NCI-H524 (cell line): Measurements from ENCODE around the gene TLR8.

Experiments
- DNase-seq, 2 experiments: peaks; one replicate each; lab custom pipeline; 2025; lab: John Stamatoyannopoulos, UW

The TLR8 gene

GRCh38 chrX:12966151-12966550 is 59.7 kb downstream of the TLR8 start:
- no peak for DNase-seq

DNA sequence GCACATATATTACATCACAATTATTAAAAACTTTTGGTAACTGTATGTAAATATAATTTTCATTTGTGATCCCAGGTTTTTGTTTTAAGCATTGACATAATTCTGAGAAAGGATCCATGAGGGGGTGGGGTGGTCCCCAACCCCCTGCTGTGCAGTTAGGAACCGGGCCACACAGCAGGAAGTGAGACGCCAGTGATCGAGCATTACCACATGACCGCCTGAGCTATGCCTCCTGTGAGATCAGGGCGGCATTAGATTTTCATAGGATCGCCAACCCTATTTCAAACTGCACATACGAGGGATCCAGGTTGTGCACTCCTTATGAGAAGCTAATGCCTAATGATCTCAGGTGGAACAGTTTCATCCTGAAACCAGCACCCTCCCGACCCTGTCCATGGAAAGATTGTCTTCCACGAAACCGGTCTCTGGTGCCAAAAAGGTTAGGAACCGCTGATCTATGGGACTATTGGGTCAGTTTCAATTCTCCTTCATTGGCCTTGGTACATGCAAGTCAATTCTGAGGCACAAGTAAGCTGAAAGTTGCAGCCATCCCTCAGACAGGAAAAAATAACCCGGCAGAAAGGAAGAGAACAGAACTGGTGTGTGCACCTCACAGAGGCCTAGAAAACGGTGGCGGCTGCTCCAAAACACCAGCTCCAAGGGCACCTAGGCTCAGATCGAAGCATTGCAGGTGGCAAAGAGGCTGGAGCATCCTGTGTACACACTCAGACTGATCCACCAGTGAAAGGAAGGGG is 61.5 kb downstream of the TLR8 start:
- DNase-seq, result no peak

DNA sequence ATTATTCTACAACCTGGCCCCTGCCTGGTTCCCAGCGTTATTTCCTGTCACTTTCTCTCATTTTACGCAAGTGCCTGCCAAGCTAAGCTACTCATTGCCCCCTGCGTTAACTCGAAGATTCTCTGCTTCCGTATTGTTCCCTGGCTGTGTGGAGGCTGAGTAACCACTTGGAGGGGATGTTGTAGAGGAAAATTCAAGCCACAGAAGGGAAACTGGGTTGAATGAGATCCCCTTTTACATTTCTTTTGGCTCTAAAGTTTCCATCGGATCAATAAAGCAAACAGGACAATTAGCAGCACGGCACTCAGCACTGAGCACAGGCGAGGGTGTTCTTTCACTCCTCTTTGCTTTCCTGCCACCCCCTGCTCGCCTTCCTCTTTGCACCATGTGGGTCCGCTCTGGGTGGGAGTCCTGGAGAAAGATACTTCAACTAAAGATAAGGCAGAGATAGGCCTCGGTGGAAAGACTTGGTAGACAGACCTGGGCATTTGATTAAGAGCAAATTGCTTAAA is 64.3 kb downstream of the TLR8 start:
- peak; percentile 28 to 58 for DNase-seq

DNA sequence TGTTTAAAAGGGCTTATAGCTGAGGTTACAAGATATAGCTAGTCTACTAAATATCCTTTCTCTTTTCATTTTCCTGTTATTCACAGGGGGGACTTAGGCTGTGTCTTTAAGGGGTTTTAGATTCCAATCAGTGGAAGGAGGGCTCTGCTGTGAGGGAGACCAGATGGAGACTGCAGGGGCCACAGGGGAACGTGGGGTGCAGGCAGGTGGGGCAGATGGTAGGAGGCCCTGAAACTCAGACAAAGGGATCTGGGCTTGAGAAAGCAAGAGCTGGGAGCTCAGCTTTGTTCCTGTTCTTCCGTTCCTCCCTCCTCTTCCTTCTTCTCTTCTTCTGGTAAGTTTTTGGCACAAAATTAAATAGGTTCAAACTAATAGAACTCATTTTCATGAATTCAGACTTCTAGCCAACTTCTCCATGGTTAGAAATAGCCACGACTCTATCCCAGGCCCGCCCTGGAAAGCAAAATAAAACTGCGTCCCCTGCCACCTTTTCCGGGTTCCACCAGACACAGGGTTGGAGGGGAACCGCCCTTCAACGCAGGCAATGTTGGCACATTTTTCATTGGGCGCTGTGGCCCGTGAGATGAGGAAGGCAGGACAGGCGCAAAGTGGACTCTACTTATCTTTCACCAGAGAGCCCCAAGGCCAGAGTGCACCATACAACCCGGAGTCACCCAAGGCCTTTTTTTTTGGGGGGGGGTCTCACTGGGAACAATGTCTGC is 65.0 kb downstream of the TLR8 start:
- DNase-seq, result peak in 1 of 2 experiments; percentile 49

DNA sequence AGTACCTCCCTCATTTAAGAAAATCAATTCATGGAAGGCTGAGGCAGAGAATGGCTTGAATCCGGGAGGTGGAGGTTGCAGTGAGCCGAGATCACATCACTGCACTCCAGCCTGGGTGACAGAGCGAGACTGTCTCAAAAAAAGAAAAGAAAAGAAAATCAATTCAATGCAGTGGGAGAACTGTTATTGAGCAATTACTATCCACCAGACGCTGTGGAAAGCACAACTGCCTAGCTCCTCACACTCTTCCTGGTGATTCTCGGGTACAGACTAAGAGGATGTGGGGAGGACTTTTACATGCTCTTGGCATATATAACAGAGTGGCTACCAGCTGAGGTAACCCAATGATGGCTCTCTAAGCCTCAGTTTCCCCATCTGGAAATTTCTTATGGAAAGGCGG is 65.8 kb downstream of the TLR8 start:
- DNase-seq, result no peak
